Gastrocnemius medialis (tissue), 4 donors: ENCODE data around the gene VCAN.

Experiments
- POLR2A ChIP-seq, 2 donors: fragments of 450-650 bp; IDR thresholded peaks; one replicate each; pipeline ENCODE4 v1.6.1; 2017; ENCODE audit warnings: antibody characterized with exemption in 2 of 2, mild to moderate bottlenecking in 2 of 2, moderate library complexity in 2 of 2
- TF ChIP-seq, protein P1 (sequence below), 5 experiments: fragments of 450-650 bp in 3 of 5; fragments of 200-600 bp in 2 of 5; sonication (generic) in 2 of 5; IDR thresholded peaks in 4 of 5; conservative IDR thresholded peaks in 1 of 5; 1 replicate in 4 of 5; 2 replicates in 1 of 5; pipeline ENCODE4 v1.5.1; 2016 to 2019; ENCODE audit warnings: antibody characterized with exemption in 5 of 5, mild to moderate bottlenecking in 3 of 5, moderate library complexity in 3 of 5

DNA sequence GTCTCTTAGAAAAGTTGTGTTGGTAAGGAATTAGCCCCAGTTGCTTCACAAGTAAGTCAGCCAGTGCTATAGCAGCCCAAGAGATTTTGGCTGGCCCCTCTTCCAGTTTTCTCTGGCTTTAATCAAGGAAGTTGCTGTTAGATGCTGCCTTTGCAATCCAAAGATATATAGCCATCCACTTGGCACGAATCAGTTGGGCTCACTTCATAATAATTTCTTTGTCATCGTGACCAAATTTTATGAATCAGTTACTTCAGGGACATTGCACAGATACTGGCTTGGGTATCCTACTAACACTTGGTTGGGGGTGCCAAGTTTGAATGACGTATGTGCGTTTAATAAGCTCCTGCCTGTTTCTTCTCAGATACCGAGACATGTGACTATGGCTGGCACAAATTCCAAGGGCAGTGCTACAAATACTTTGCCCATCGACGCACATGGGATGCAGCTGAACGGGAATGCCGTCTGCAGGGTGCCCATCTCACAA lies 81.5 kb downstream of the VCAN start:
- TF ChIP-seq POLR2A (IDR thresholded peaks at IDR 0.05), result no peak
- TF ChIP-seq, protein P1, sequence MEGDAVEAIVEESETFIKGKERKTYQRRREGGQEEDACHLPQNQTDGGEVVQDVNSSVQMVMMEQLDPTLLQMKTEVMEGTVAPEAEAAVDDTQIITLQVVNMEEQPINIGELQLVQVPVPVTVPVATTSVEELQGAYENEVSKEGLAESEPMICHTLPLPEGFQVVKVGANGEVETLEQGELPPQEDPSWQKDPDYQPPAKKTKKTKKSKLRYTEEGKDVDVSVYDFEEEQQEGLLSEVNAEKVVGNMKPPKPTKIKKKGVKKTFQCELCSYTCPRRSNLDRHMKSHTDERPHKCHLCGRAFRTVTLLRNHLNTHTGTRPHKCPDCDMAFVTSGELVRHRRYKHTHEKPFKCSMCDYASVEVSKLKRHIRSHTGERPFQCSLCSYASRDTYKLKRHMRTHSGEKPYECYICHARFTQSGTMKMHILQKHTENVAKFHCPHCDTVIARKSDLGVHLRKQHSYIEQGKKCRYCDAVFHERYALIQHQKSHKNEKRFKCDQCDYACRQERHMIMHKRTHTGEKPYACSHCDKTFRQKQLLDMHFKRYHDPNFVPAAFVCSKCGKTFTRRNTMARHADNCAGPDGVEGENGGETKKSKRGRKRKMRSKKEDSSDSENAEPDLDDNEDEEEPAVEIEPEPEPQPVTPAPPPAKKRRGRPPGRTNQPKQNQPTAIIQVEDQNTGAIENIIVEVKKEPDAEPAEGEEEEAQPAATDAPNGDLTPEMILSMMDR (IDR thresholded peaks at IDR 0.05 in 4 of 5, conservative IDR thresholded peaks at IDR 0.05 in 1 of 5), result no peak
